Cerebellar cortex (tissue), 1 donor: ENCODE results near the gene LAMC3.

Experiments
- DNase-seq: peaks from one replicate; pipeline ENCODE4 v3.0.0-alpha.2; 2015; ENCODE audit warnings: low spot score

The LAMC3 gene

GRCh38 chr9:130979591-130980385, 29.2 kb upstream of the LAMC3 start:
- no peak for DNase-seq

GRCh38 chr9:130980526-130980925, 28.4 kb upstream of the LAMC3 start:
- no peak for DNase-seq

GRCh38 chr9:130981002-130981755, 27.8 kb upstream of the LAMC3 start:
- DNase-seq: no peak

- DNase-seq: no peak
Measured at GRCh38 chr9:130981756-130982137, 27.2 kb upstream of the LAMC3 start.

GRCh38 chr9:130982636-130983358, 26.2 kb upstream of the LAMC3 start:
- no peak for DNase-seq

- no peak for DNase-seq
Measured at GRCh38 chr9:130983359-130983670, 25.7 kb upstream of the LAMC3 start.

GRCh38 chr9:130983970-130984369, 25.0 kb upstream of the LAMC3 start:
- DNase-seq: no peak

GRCh38 chr9:130984521-130984920, 24.5 kb upstream of the LAMC3 start:
- no peak for DNase-seq

GRCh38 chr9:130985029-130985428, 23.9 kb upstream of the LAMC3 start:
- DNase-seq: no peak

GRCh38 chr9:130985606-130986162, 23.3 kb upstream of the LAMC3 start:
- DNase-seq: no peak

GRCh38 chr9:130986356-130986965, 22.5 kb upstream of the LAMC3 start:
- no peak for DNase-seq

GRCh38 chr9:130987054-130987453, 21.9 kb upstream of the LAMC3 start:
- DNase-seq: no peak

- DNase-seq: no peak
Measured at GRCh38 chr9:130987738-130988399, 21.1 kb upstream of the LAMC3 start.

GRCh38 chr9:130988400-130988747, 20.6 kb upstream of the LAMC3 start:
- no peak for DNase-seq

GRCh38 chr9:130988905-130989304, 20.1 kb upstream of the LAMC3 start:
- DNase-seq: no peak

- no peak for DNase-seq
Measured at GRCh38 chr9:130989391-130989790, 19.6 kb upstream of the LAMC3 start.

- DNase-seq: no peak
Measured at GRCh38 chr9:130989891-130990290, 19.1 kb upstream of the LAMC3 start.

- no peak for DNase-seq
Measured at GRCh38 chr9:130990306-130990977, 18.5 kb upstream of the LAMC3 start.

GRCh38 chr9:130990978-130991777, 17.8 kb upstream of the LAMC3 start:
- DNase-seq: no peak
